Cardiac muscle cell (in vitro differentiated cells and primary cell): ENCODE measurements around the gene NR2E3. TPM values are rescaled to one million over a fixed set of nuclear protein-coding genes. Genes with fewer than 3 reads are reported as not detected.

Experiments
- DNase-seq, 2 donors: peaks; one replicate each; pipeline versions ENCODE4 v3.0.0 to v3.0.0-alpha.2; 2010 to 2017; ENCODE audit warnings: low read depth in 1 of 2, low spot score in 1 of 2
- H3K27ac ChIP-seq: fragments of 200-600 bp; sonication (generic); 2 replicates; pipeline ENCODE4 v1.5.1; 2016
- H3K27me3 ChIP-seq: fragments of 200-600 bp; sonication (generic); 2 replicates; pipeline ENCODE4 v1.6.0; 2016; ENCODE audit warnings: control low read depth
- H3K36me3 ChIP-seq: fragments of 200-600 bp; sonication (generic); 2 replicates; pipeline ENCODE4 v1.5.1; 2016; ENCODE audit warnings: control low read depth
- H3K4me1 ChIP-seq: fragments of 200-600 bp; sonication (generic); 2 replicates; pipeline ENCODE4 v1.8.1; 2017; ENCODE audit warnings: low read depth, mild to moderate bottlenecking, mixed run types
- H3K4me3 ChIP-seq: fragments of 200-600 bp; sonication (generic); 2 replicates; pipeline ENCODE4 v1.5.1; 2016; ENCODE audit warnings: mild to moderate bottlenecking
- H3K9me3 ChIP-seq: fragments of 200-600 bp; sonication (generic); 2 replicates; pipeline ENCODE4 v1.5.1; 2017; ENCODE audit warnings: low read depth, mild to moderate bottlenecking, control low read depth
- CTCF ChIP-seq: IDR thresholded peaks from 2 replicates; pipeline ENCODE4 v1.5.1; 2012; ENCODE audit warnings: low read depth, mild to moderate bottlenecking, low read length
- polyA plus RNA-seq: library from polyadenylated mRNA; unstranded; fragments of >200 nt; fragmentation: Nextera tagmentation; extraction: Ambion mirVana; gene quantifications from 2 replicates; pipeline ENCODE4 v1.2.1, GENCODE V29; 2016
- total RNA-seq: library from RNA; depleted of rRNA; stranded (reverse); fragments of >200 nt; gene quantifications from 2 replicates; pipeline ENCODE4 v1.2.3, GENCODE V29; 2016

Gene NR2E3
- 0.09 TPM in 1 of 2 replicates, not detected in the other for total RNA-seq
- polyA plus RNA-seq: 0.22 TPM in 1 of 2 replicates, not detected in the other

GRCh38 chr15:71810256-71811035 lies at the start of gene NR2E3:
Gene NR2E3, plus strand, starts transcription at chr15:71810554. Its CDS starts 190 bp downstream, at chr15:71810744.
- Histone ChIP-seq H3K9me3 (no peaks in the 10 kb centered on the region), H3K36me3 (no peaks in the 10 kb centered on the region), H3K27ac (no peak within 1 kb of the TSS), H3K4me3 (no peak within 1 kb of the TSS), H3K4me1 (peaks cover 25% of the 10 kb centered on the region), H3K27me3 (no peaks in the 10 kb centered on the region)
- DNase-seq: no peak
- no peak for TF ChIP-seq CTCF

- H3K36me3 ChIP-seq: no peaks in the 10 kb centered on the region
- TF ChIP-seq CTCF: no peak
- DNase-seq: no peak
- H3K27me3 ChIP-seq: no peaks in the 10 kb centered on the region
- H3K9me3 ChIP-seq: no peaks in the 10 kb centered on the region
- H3K27ac ChIP-seq: no peak overlapping the region
- no peak overlapping the region for H3K4me3 ChIP-seq
- peaks cover 9% of the 10 kb centered on the region for H3K4me1 ChIP-seq
Measured at GRCh38 chr15:71760852-71761251, 49.5 kb upstream of the NR2E3 start.

- no peak overlapping the region for H3K27ac ChIP-seq
Measured at GRCh38 chr15:71761649-71762048, 48.7 kb upstream of the NR2E3 start.

GRCh38 chr15:71768184-71768583 lies 42.2 kb upstream of the NR2E3 start:
- no peaks in the 10 kb centered on the region for H3K27me3 ChIP-seq
- H3K4me1 ChIP-seq: no peaks in the 10 kb centered on the region
- no peaks in the 10 kb centered on the region for H3K9me3 ChIP-seq
- no peak for DNase-seq
- no peaks in the 10 kb centered on the region for H3K36me3 ChIP-seq
- no peak for TF ChIP-seq CTCF
- H3K27ac ChIP-seq: no peak overlapping the region
- no peak overlapping the region for H3K4me3 ChIP-seq

More at GRCh38 chr15:71761649-71762048, 48.7 kb upstream of the NR2E3 start:
- Histone ChIP-seq H3K9me3 (no peaks in the 10 kb centered on the region), H3K36me3 (no peaks in the 10 kb centered on the region), H3K4me3 (no peak overlapping the region), H3K27me3 (no peaks in the 10 kb centered on the region), H3K4me1 (peaks cover 9% of the 10 kb centered on the region)
- DNase-seq: peak in 1 of 2 donors; percentile 75
- no peak for TF ChIP-seq CTCF

- no peaks in the 10 kb centered on the region for H3K4me1 ChIP-seq
- no peaks in the 10 kb centered on the region for H3K36me3 ChIP-seq
- no peak for DNase-seq
- H3K9me3 ChIP-seq: no peaks in the 10 kb centered on the region
- H3K27ac ChIP-seq: no peak overlapping the region
- no peak for TF ChIP-seq CTCF
- no peak overlapping the region for H3K4me3 ChIP-seq
- no peaks in the 10 kb centered on the region for H3K27me3 ChIP-seq
Measured at GRCh38 chr15:71773206-71773859, 37.0 kb upstream of the NR2E3 start.
